PFSK-1 (cell line): ENCODE results near the gene RUNDC3A.

Experiments
- FOXP2 ChIP-seq: optimal IDR thresholded peaks from 2 replicates; pipeline ENCODE3; 2011; ENCODE audit warnings: borderline replicate concordance, control low read depth, inconsistent platforms; ENCODE audit not compliant: insufficient read depth; ENCODE audit errors: extremely low read length, extremely low read depth
- POLR2AphosphoS5 ChIP-seq: IDR thresholded peaks from 2 replicates; pipeline ENCODE4 v1.6.1; 2012; ENCODE audit warnings: low read depth, mild to moderate bottlenecking, control low read depth, low read length, moderate library complexity
- SIN3A ChIP-seq: IDR thresholded peaks from 2 replicates; pipeline ENCODE4 v1.6.1; 2012; ENCODE audit warnings: mild to moderate bottlenecking, low read length, moderate library complexity, borderline replicate concordance; ENCODE audit not compliant: insufficient read depth
- TAF1 ChIP-seq: IDR thresholded peaks from 2 replicates; pipeline ENCODE4 v1.6.1; 2012; ENCODE audit warnings: low read length, control low read depth, borderline replicate concordance; ENCODE audit not compliant: insufficient read depth
- TF ChIP-seq, protein P1 (sequence below), 2 experiments: IDR thresholded peaks; 2 replicates each; pipeline versions ENCODE4 v1.6.1 to v1.8.0; 2011 to 2012; ENCODE audit warnings: low read depth in 2 of 2, low read length in 2 of 2, control low read depth in 1 of 2, inconsistent platforms in 1 of 2, mild to moderate bottlenecking in 1 of 2, moderate library complexity in 1 of 2; ENCODE audit not compliant: insufficient read depth in 1 of 2

Gene RUNDC3A

DNA sequence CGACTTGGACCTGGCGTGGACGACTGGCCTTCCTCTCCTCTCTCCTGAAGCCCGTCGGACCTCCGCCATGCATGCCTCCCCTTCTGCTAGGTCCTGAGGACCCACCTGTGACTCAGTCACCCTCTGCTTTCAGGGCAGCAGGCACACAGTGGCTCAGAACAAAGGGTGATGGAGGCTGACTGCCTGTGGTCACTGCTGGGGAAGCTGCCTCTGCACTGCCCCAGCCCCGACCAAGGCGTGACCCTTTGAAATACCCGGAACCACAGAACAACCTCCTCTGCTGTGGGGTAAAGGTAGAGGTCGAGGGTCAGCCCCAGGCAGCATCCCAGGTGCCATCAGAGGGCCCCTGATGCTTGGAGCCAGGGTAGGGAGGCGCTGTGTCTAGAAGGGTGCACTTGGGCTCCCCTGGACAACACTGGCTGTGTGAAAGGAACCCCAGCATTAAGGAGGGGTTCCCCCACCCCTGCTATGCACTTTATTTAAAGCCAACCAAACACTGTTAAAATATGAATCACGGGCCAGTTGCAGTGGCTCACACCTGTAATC, 27.9 kb upstream of the RUNDC3A start:
- TF ChIP-seq FOXP2: no peak
- TF ChIP-seq POLR2AphosphoS5: no peak
- no peak for TF ChIP-seq TAF1

DNA sequence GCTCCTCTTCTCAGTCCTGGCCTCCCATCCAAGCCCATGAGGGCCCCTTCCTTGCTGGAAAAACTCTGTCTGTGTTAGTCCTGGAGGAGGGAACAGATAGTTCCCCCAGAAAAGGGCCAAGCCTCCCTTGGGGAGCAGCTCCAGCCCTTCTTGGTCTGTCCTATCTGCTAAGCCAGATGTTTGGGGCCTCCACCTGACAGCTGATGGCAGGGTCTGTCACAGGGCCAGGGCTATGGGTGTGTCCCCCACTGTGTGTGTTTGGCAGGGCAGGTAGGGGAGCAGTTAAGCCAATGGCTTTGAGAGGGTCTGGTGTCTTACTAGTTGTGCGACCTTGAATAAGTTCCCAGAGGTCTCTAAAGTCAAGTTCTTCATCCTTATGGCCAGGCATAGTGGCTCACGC, 26.8 kb upstream of the RUNDC3A start:
- TF ChIP-seq, protein P1, sequence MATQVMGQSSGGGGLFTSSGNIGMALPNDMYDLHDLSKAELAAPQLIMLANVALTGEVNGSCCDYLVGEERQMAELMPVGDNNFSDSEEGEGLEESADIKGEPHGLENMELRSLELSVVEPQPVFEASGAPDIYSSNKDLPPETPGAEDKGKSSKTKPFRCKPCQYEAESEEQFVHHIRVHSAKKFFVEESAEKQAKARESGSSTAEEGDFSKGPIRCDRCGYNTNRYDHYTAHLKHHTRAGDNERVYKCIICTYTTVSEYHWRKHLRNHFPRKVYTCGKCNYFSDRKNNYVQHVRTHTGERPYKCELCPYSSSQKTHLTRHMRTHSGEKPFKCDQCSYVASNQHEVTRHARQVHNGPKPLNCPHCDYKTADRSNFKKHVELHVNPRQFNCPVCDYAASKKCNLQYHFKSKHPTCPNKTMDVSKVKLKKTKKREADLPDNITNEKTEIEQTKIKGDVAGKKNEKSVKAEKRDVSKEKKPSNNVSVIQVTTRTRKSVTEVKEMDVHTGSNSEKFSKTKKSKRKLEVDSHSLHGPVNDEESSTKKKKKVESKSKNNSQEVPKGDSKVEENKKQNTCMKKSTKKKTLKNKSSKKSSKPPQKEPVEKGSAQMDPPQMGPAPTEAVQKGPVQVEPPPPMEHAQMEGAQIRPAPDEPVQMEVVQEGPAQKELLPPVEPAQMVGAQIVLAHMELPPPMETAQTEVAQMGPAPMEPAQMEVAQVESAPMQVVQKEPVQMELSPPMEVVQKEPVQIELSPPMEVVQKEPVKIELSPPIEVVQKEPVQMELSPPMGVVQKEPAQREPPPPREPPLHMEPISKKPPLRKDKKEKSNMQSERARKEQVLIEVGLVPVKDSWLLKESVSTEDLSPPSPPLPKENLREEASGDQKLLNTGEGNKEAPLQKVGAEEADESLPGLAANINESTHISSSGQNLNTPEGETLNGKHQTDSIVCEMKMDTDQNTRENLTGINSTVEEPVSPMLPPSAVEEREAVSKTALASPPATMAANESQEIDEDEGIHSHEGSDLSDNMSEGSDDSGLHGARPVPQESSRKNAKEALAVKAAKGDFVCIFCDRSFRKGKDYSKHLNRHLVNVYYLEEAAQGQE (IDR thresholded peaks at IDR 0.05; ENCODE audit: insufficient read depth in 1 of 2, low read depth in 2 of 2, low read length in 2 of 2): no peak
- no peak for TF ChIP-seq SIN3A
- TF ChIP-seq POLR2AphosphoS5: no peak
- TF ChIP-seq FOXP2: no peak
- no peak for TF ChIP-seq TAF1

DNA sequence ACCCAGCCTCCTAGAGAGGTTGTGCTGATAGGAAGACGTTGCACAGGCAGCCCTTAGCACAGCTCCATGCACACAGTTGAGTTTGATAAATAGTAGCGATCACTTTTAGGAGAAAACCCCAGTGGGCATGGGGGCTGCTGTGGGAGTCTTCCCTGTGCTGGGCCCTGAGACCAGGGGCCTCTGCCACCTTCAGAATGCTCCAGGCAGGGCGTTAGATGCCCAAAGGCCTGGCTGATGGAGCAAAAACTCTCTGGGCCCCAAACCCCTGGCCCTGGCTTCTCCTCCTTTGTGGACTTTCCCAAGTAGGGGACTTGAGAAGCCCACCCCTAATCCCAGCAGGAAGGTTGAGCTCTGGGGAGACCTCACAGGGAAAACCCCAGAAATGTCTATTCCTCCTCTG, 26.1 kb upstream of the RUNDC3A start:
- no peak for TF ChIP-seq FOXP2
- TF ChIP-seq TAF1: no peak
- TF ChIP-seq SIN3A: no peak
- no peak for TF ChIP-seq POLR2AphosphoS5
- TF ChIP-seq, protein P1 (IDR thresholded peaks at IDR 0.05; ENCODE audit: insufficient read depth in 1 of 2, low read depth in 2 of 2, low read length in 2 of 2): no peak

- no peak for TF ChIP-seq TAF1
- TF ChIP-seq FOXP2: no peak
- no peak for TF ChIP-seq POLR2AphosphoS5
- TF ChIP-seq, protein P1 (IDR thresholded peaks at IDR 0.05; ENCODE audit: insufficient read depth in 1 of 2, low read depth in 2 of 2, low read length in 2 of 2): no peak
- no peak for TF ChIP-seq SIN3A
Measured at GRCh38 chr17:44283344-44284023, 24.9 kb upstream of the RUNDC3A start.

- TF ChIP-seq FOXP2 (no peak), SIN3A (no peak), POLR2AphosphoS5 (no peak), TAF1 (no peak)
- TF ChIP-seq, protein P1 (IDR thresholded peaks at IDR 0.05; ENCODE audit: insufficient read depth in 1 of 2, low read depth in 2 of 2, low read length in 2 of 2): no peak
Measured at GRCh38 chr17:44284024-44284400, 24.4 kb upstream of the RUNDC3A start.
